ENCODE results near the gene WSCD2. TPM values are rescaled to one million over a fixed set of nuclear protein-coding genes. Genes with fewer than 3 reads are reported as not detected.

The WSCD2 gene
- total and polyA plus RNA-seq, 2 donors (not counting 1 experiment from before 2014, with no cell fraction given), result 1.1 to 5.9 TPM

DNA sequence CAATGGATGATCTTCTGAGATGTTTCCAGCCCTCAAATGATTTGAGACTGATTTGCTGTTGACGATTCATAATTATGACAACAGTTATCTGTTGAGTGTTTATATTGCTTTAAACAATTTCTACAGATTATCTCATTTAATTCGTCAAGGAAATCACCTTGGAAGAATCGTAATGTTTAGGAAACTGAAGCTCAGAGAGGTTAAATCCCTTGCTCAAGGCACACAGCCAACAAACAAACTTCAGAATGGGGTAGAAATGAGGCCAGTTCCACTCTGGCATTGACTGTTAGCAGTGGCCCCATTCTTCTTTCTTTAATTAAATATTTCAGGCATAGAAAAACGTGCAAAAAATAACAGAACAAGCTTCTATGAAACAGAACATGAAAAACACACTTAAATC lies 4.0 kb upstream of the WSCD2 start:
- H3K36me3 ChIP-seq (replicated peaks in 1 of 2; ENCODE audit: control extremely low read depth in 1 of 2, control insufficient read depth in 1 of 2, extremely low read depth in 1 of 2, insufficient read depth in 2 of 2, low read length in 1 of 2), result no peaks in the 10 kb centered on the region
- no peak for DNase-seq
- H4K20me1 ChIP-seq (ENCODE audit: control insufficient read depth, insufficient read depth, low read length, poor library complexity, severe bottlenecking), result no peaks in the 10 kb centered on the region
- TF ChIP-seq EZH2 (IDR thresholded peaks at IDR 0.05; ENCODE audit: borderline replicate concordance, insufficient read depth, low read depth, low read length, poor library complexity, severe bottlenecking), result no peak
- TF ChIP-seq, protein P1, sequence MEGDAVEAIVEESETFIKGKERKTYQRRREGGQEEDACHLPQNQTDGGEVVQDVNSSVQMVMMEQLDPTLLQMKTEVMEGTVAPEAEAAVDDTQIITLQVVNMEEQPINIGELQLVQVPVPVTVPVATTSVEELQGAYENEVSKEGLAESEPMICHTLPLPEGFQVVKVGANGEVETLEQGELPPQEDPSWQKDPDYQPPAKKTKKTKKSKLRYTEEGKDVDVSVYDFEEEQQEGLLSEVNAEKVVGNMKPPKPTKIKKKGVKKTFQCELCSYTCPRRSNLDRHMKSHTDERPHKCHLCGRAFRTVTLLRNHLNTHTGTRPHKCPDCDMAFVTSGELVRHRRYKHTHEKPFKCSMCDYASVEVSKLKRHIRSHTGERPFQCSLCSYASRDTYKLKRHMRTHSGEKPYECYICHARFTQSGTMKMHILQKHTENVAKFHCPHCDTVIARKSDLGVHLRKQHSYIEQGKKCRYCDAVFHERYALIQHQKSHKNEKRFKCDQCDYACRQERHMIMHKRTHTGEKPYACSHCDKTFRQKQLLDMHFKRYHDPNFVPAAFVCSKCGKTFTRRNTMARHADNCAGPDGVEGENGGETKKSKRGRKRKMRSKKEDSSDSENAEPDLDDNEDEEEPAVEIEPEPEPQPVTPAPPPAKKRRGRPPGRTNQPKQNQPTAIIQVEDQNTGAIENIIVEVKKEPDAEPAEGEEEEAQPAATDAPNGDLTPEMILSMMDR (IDR thresholded peaks at IDR 0.05), result no peak
- no peaks in the 10 kb centered on the region for H3K79me2 ChIP-seq (ENCODE audit: control insufficient read depth, insufficient read depth, low read length)
- ChIA-PET CTCF (no interaction called here), POLR2A (no interaction called here)
- H3K4me3 ChIP-seq (ENCODE audit: control extremely low read depth in 1 of 5, extremely low read depth in 1 of 5, insufficient read depth in 1 of 5, low read depth in 2 of 5, low read length in 4 of 5), result no peak overlapping the region
- Mint-ChIP-seq H3K4me1 (peaks cover 17% of the 10 kb centered on the region), H3K27me3 (peaks cover 32% of the 10 kb centered on the region), H3K9me3 (ENCODE audit: insufficient read depth) (no peaks in the 10 kb centered on the region), H3K27ac (no peak overlapping the region), H3K4me3 (no peak overlapping the region)
- no peak overlapping the region for H3K4me2 ChIP-seq (replicated peaks; ENCODE audit: low read depth, low read length, poor library complexity, severe bottlenecking)
- no peak overlapping the region for H3K9ac ChIP-seq (ENCODE audit: low read length)
- no peak overlapping the region for H2AFZ ChIP-seq (ENCODE audit: insufficient read depth, low read depth, low read length, poor library complexity, severe bottlenecking)
- H3K27ac ChIP-seq (ENCODE audit: low read length in 2 of 2), result no peak overlapping the region
- 0% methylated on average over 1 of the region's 4 CpGs for WGBS (ENCODE audit: insufficient coverage)
- peaks cover 0 to 9% (median 0%) of the 10 kb centered on the region in 3 donors for H3K9me3 ChIP-seq (ENCODE audit: control extremely low read depth in 1 of 3, control insufficient read depth in 2 of 3, insufficient read depth in 1 of 3, low read length in 2 of 3)
- ATAC-seq (ENCODE audit: low read depth), result no peak
- intact Hi-C loops (cut with micrococcal nuclease), result no loop called here
- peaks cover 0 to 36% (median 17%) of the 10 kb centered on the region in 4 experiments for H3K27me3 ChIP-seq (replicated peaks in 1 of 4; ENCODE audit: control extremely low read depth in 1 of 4, control insufficient read depth in 3 of 4, insufficient read depth in 4 of 4, low read length in 3 of 4)
- peaks cover 15 to 21% of the 10 kb centered on the region in 2 donors for H3K4me1 ChIP-seq (ENCODE audit: control insufficient read depth in 2 of 2, insufficient read depth in 2 of 2, low read length in 2 of 2)

DNA sequence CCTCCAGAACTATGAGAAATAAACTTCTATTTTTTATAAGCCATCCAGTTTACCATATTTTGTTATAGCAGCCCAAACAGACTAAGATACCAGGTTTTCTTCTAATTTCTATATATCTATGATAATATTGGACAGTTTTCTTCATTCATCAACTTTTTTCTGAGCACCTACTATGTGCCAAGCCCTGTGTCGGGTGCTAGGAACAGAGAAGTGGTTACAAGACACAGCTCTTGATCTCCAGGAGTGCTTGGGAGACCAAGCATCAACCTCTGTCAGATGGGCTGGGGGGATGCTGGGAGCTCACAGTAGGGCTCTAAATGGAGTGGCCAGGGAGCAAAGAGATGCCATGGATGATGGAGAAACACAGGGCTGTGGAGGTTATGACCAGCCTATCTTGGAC lies 2.9 kb upstream of the WSCD2 start:
- ChIA-PET CTCF (interaction anchor here (0.6 kb wide), 1 partner anchor 479 kb away, joined by 3 read pairs; no protein-coding TSS in a partner anchor), POLR2A (no interaction called here)
- H3K36me3 ChIP-seq (replicated peaks in 1 of 2; ENCODE audit: control extremely low read depth in 1 of 2, control insufficient read depth in 1 of 2, extremely low read depth in 1 of 2, insufficient read depth in 2 of 2, low read length in 1 of 2), result no peaks in the 10 kb centered on the region
- H3K4me1 Mint-ChIP-seq, result peaks cover 15% of the 10 kb centered on the region
- H2AFZ ChIP-seq (ENCODE audit: insufficient read depth, low read depth, low read length, poor library complexity, severe bottlenecking), result no peak overlapping the region
- H3K9me3 ChIP-seq (ENCODE audit: control extremely low read depth in 1 of 3, control insufficient read depth in 2 of 3, insufficient read depth in 1 of 3, low read length in 2 of 3), result peaks cover 0 to 12% (median 0%) of the 10 kb centered on the region in 3 donors
- TF ChIP-seq EZH2 (IDR thresholded peaks at IDR 0.05; ENCODE audit: borderline replicate concordance, insufficient read depth, low read depth, low read length, poor library complexity, severe bottlenecking), result no peak
- TF ChIP-seq, protein P1 (IDR thresholded peaks at IDR 0.05), result no peak
- ATAC-seq (ENCODE audit: low read depth) (no peak), DNase-seq (no peak)
- H4K20me1 ChIP-seq (ENCODE audit: control insufficient read depth, insufficient read depth, low read length, poor library complexity, severe bottlenecking), result no peaks in the 10 kb centered on the region
- no peaks in the 10 kb centered on the region for H3K79me2 ChIP-seq (ENCODE audit: control insufficient read depth, insufficient read depth, low read length)
- H3K4me3 Mint-ChIP-seq, result no peak overlapping the region
- H3K27ac Mint-ChIP-seq, result no peak overlapping the region
- peaks cover 11 to 14% of the 10 kb centered on the region in 2 donors for H3K4me1 ChIP-seq (ENCODE audit: control insufficient read depth in 2 of 2, insufficient read depth in 2 of 2, low read length in 2 of 2)
- no peaks in the 10 kb centered on the region for H3K9me3 Mint-ChIP-seq (ENCODE audit: insufficient read depth)
- H3K4me2 ChIP-seq (replicated peaks; ENCODE audit: low read depth, low read length, poor library complexity, severe bottlenecking), result no peak overlapping the region
- WGBS (ENCODE audit: insufficient coverage), result 100% methylated on average over 1 of the region's 1 CpG
- H3K4me3 ChIP-seq (ENCODE audit: control extremely low read depth in 1 of 5, extremely low read depth in 1 of 5, insufficient read depth in 1 of 5, low read depth in 2 of 5, low read length in 4 of 5), result no peak overlapping the region
- intact Hi-C loops (cut with micrococcal nuclease), result no loop called here
- H3K27me3 ChIP-seq (replicated peaks in 1 of 4; ENCODE audit: control extremely low read depth in 1 of 4, control insufficient read depth in 3 of 4, insufficient read depth in 4 of 4, low read length in 3 of 4), result peaks cover 0 to 44% (median 20%) of the 10 kb centered on the region in 4 experiments
- no peak overlapping the region for H3K9ac ChIP-seq (ENCODE audit: low read length)
- peaks cover 35% of the 10 kb centered on the region for H3K27me3 Mint-ChIP-seq
- no peak overlapping the region for H3K27ac ChIP-seq (ENCODE audit: low read length in 2 of 2)
